Astrocyte of the spinal cord (primary cell): ENCODE results near the gene TMEM175.

ENCODE experiments used
- DNase-seq: peaks from one replicate; pipeline ENCODE4 v3.0.0; 2011; ENCODE audit warnings: low read depth, low spot score
- H3K4me3 ChIP-seq: 2 replicates; pipeline ENCODE4 v1.5.1; 2011; ENCODE audit warnings: low read depth, mild to moderate bottlenecking, low read length, moderate library complexity
- in situ Hi-C: cut with HindIII; loops from 2 replicates; pipeline ENCODE4 v1.10.0; 2017; ENCODE audit warnings: low sequenced_read_pairs
- TF ChIP-seq, protein P1 (sequence below): IDR thresholded peaks from 2 replicates; pipeline ENCODE4 v1.5.1; 2012; ENCODE audit warnings: low read depth, mild to moderate bottlenecking, low read length, inconsistent platforms

TMEM175 gene

DNA sequence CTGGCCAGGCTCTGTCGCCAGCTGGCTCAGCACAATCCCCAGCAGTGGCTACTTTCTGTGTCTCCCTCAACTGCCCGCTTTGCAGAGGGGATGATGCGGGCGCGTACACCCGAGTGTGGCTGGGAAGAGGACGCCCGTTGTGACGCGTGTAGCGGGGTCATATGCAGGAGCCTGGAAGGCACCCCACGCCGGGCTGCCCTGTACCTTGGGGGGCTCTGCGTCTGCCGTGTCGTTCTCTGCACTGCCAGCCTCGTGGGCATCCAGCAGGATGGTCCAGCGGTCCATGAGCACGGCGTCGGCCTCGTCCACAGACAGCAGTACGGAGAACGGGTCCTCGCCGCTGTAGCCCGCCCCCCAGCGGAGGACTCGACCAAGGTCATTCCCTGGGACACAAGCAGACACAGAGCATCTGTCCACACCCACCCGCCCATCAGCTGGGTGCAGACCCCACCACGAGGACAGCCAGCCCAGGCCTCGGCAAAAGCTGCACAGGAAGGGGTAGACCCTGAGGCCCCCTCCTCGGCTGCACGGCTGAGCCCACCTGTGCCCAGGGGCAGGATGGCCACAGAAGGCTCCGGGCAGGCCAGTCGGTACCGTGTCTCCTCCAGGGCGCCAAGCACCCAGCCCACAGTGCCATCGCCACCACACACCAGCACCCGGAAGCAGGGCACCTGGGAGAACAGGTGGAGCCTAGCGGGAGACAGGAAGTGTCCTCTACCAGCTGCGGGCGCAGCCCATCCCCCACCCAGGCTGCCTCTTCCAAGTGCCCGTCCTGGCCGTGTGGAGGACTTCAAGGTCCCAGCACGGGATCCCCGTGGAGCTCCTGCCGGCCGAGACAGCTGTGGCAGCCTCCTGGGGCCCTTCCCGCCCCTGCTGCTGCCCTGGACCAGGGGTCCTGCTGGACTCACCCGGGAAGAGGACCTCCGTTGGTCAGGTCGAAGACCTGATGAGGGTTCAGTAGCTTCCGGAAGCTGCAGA, 30.3 kb downstream of the TMEM175 start:
- DNase-seq, result no peak
- in situ Hi-C loops, result no loop called here
- TF ChIP-seq, protein P1, sequence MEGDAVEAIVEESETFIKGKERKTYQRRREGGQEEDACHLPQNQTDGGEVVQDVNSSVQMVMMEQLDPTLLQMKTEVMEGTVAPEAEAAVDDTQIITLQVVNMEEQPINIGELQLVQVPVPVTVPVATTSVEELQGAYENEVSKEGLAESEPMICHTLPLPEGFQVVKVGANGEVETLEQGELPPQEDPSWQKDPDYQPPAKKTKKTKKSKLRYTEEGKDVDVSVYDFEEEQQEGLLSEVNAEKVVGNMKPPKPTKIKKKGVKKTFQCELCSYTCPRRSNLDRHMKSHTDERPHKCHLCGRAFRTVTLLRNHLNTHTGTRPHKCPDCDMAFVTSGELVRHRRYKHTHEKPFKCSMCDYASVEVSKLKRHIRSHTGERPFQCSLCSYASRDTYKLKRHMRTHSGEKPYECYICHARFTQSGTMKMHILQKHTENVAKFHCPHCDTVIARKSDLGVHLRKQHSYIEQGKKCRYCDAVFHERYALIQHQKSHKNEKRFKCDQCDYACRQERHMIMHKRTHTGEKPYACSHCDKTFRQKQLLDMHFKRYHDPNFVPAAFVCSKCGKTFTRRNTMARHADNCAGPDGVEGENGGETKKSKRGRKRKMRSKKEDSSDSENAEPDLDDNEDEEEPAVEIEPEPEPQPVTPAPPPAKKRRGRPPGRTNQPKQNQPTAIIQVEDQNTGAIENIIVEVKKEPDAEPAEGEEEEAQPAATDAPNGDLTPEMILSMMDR, result no peak
- H3K4me3 ChIP-seq, result no peak overlapping the region

DNA sequence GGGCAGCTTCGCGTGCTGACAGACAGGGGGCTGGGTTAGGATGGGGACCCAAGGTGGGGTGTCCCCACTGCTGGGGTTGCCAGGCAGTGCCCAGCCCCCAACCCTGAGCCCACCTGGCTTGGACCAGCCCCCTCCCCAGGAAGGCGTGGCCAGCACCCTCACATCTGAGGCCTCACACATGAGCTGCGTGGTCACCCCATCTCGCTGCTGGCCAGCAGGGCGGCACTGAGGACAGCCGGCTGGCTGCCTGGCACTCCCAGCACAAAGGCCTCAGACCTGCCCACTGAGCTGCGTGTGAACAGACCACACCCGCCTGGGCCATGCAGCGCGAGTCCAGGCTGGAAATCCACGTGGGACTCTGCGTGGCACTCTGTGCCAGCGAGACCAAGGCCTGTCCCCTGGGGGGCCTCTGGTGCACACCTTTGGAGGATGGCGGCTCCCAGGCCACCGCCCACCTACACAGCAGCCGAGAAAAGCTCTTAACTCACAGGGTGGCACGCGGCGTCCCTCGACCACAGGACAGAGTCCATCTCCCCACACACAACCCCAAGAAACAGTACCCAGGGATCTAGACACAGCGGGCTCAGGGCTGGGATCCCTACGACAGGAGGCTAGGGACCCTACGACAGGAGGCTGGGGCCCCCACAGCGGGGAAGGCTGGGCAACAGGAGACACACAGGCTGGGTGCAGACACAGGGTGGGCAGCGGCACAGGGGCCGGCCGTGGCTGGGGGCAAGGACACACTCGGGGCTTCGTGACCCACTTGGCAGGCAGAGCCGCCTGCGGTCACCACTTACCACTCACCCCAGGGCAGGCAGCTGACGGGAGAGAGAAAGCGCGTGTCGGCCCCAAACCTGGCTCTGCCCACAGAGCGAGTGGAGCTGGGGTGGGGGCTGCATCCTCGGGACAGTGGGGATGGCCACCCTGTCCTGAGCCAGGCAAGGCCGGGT, 31.3 kb downstream of the TMEM175 start:
- in situ Hi-C loops, result no loop called here

DNA sequence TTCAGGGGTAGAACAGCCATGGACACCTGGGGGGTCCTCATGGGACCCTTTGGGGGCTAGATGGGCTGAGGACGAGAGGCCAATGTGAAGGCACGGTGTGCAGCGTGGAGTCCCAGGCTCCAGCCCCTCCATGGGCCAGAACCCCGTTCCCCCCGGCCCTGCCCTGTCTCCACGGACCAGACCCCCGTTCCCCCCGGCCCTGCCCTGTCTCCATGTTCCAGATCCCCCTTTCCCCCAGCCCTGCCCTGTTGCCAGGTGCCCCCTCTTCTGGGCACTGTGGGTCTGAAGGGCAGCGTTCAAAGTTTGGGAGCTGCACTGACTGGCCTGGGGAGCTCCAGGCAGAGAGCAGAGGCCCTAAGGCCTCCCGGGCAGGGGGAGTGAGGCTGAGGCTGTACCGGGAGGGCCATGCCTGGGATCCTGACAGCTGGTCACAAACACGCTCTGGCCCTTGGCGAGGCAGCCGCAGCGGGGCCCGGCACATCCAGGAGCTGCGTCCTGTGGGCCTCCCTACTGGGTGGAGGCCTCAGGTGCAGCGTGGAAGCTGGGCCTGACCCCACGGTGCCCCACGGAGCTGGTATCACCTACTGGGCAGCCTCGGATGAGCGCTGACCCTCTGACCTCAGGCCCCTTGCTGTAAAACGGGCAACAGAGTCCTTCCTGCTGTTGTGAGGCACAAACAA, 32.2 kb downstream of the TMEM175 start:
- in situ Hi-C loops, result no loop called here
- TF ChIP-seq, protein P1, result no peak
- no peak for DNase-seq

More for the DNA sequence above, 31.3 kb downstream of the TMEM175 start:
- no peak overlapping the region for H3K4me3 ChIP-seq
- TF ChIP-seq, protein P1, result no peak
- no peak for DNase-seq

DNA sequence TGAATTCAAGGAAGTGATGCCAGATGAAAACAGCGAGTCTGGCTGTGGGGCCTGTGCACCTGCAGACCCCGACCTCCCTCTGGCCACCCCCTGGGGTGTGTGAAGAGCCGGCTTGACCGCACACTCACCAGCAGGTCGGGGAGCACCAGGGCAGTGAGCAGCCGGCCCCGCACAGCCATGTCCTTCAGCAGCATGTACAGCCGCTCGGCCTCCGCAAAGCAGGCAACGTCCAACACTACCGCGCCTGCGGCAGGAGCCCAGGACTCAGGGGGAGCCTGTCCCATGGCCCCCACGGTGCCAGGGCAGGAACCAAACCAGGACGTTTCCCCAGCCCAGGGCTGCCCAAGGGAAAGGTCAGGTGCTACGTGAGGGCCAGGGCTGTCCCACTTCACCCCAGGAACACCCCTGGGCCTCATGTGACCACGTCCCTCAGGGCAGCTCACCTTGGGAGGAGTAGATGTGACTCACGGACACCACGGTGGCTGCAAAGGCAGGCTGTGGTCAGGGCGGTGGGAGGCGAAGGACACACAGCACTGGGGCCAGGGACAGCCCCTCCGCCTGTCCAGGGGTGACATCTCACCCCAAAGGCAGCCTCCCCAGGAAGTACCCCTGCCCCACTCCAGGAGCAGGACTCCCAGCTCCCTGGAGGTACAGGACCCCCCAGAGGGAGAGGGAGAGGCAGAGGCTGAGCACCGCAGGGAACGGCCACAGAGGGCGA, 32.9 kb downstream of the TMEM175 start:
- TF ChIP-seq, protein P1, result no peak
- in situ Hi-C loops, result no loop called here
- DNase-seq, result no peak
- no peak overlapping the region for H3K4me3 ChIP-seq

More for the DNA sequence above, 32.2 kb downstream of the TMEM175 start:
- no peak overlapping the region for H3K4me3 ChIP-seq

DNA sequence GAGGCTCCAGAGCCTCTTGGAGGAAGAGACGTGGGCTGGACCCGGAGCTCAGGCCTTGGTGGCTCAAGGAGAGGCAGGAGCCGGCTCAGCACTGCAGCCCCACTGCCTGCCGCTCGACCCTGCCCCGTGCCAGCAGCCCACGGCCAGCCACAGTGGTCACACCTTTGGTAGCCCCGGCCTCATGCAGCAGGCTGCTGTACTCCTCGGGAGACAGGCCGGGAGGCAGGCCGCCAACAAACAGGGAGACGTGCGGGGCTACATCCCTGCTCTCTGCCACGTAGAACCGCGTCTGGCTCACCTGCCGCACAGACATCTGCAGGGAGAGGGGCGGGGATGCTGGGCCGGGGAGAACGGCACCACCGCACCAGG, 33.5 kb downstream of the TMEM175 start:
- TF ChIP-seq, protein P1, result no peak
- DNase-seq, result no peak
- no peak overlapping the region for H3K4me3 ChIP-seq
- in situ Hi-C loops, result no loop called here
